Islet of Langerhans (tissue), 1 donor: ENCODE results near the gene USF3.
"Not testable (repeated sequence)": the region's sequence is repeated elsewhere in the genome, so short reads cannot be mapped to it uniquely, and the experiment has no call there.

Experiments used
- FAIRE-seq: peaks from one replicate; lab custom pipeline; 2011; peaks lifted over from hg19 to GRCh38; lab: Jason Lieb, UNC

USF3 gene

GRCh38 chr3:113654851-113655250, 41.6 kb downstream of the USF3 start:
- FAIRE-seq, result no peak

- no peak for FAIRE-seq
These were observed 42.1 kb downstream of the USF3 start for GRCh38 chr3:113654310-113654709.

GRCh38 chr3:113649174-113649845, 47.1 kb downstream of the USF3 start:
- no peak for FAIRE-seq

GRCh38 chr3:113648524-113648923, 47.9 kb downstream of the USF3 start:
- no peak for FAIRE-seq

GRCh38 chr3:113643583-113643982, 52.9 kb downstream of the USF3 start:
- no peak for FAIRE-seq

GRCh38 chr3:113638910-113639309, 57.5 kb downstream of the USF3 start:
- no peak for FAIRE-seq

GRCh38 chr3:113637756-113638155, 58.7 kb downstream of the USF3 start:
- no peak for FAIRE-seq

GRCh38 chr3:113636034-113636433, 60.4 kb downstream of the USF3 start:
- not testable (repeated sequence) for FAIRE-seq

GRCh38 chr3:113634782-113635474, 61.5 kb downstream of the USF3 start:
- no peak for FAIRE-seq

GRCh38 chr3:113631573-113631972, 64.9 kb downstream of the USF3 start:
- FAIRE-seq, result no peak

GRCh38 chr3:113630956-113631542, 65.4 kb downstream of the USF3 start:
- no peak for FAIRE-seq

GRCh38 chr3:113629584-113630421, 66.6 kb downstream of the USF3 start:
- FAIRE-seq, result no peak

- no peak for FAIRE-seq
These were observed 67.7 kb downstream of the USF3 start for GRCh38 chr3:113628788-113629187.

GRCh38 chr3:113628316-113628715, 68.1 kb downstream of the USF3 start:
- FAIRE-seq, result no peak

- no peak for FAIRE-seq
These were observed 69.7 kb downstream of the USF3 start for GRCh38 chr3:113626503-113627371.

- FAIRE-seq, result no peak
These were observed 70.6 kb downstream of the USF3 start for GRCh38 chr3:113625834-113626233.

- FAIRE-seq, result no peak
These were observed 72.6 kb downstream of the USF3 start for GRCh38 chr3:113623811-113624210.

GRCh38 chr3:113623324-113623723, 73.1 kb downstream of the USF3 start:
- FAIRE-seq, result no peak

GRCh38 chr3:113620091-113620490, 76.4 kb downstream of the USF3 start:
- no peak for FAIRE-seq

GRCh38 chr3:113617726-113618125, 78.7 kb downstream of the USF3 start:
- no peak for FAIRE-seq

- no peak for FAIRE-seq
These were observed 80.5 kb downstream of the USF3 start for GRCh38 chr3:113615976-113616375.

- FAIRE-seq, result no peak
These were observed 82.0 kb downstream of the USF3 start for GRCh38 chr3:113614402-113614801.
